IMR-90 (cell line): Measurements from ENCODE around the gene MRPL38.

Source experiments
- BHLHE40 ChIP-seq: fragments of 150-350 bp; IDR thresholded peaks from 2 replicates; pipeline ENCODE4 v1.6.1; 2016; ENCODE audit warnings: mild to moderate bottlenecking, low read depth, low read length
- CEBPB ChIP-seq: IDR thresholded peaks from 2 replicates; pipeline ENCODE4 v1.6.1; 2012; ENCODE audit warnings: low read depth, low read length, improper control_type of control experiment
- CHD1 ChIP-seq: IDR thresholded peaks from 2 replicates; pipeline ENCODE4 v1.6.1; 2012; ENCODE audit warnings: low read depth, low read length, improper control_type of control experiment
- CTCF ChIP-seq: conservative IDR thresholded peaks from 2 replicates; pipeline ENCODE4 v1.5.1; 2012; ENCODE audit warnings: mild to moderate bottlenecking, low read depth, low read length, improper control_type of control experiment
- ELK1 ChIP-seq: fragments of 150-350 bp; IDR thresholded peaks from 2 replicates; pipeline ENCODE4 v1.6.1; 2016; ENCODE audit warnings: low read depth, mild to moderate bottlenecking, low read length, moderate library complexity, borderline replicate concordance
- FOS ChIP-seq: fragments of 150-350 bp; IDR thresholded peaks from 2 replicates; pipeline ENCODE4 v1.6.1; 2016; ENCODE audit warnings: low read depth, low read length
- MXI1 ChIP-seq: IDR thresholded peaks from 2 replicates; pipeline ENCODE4 v1.6.1; 2012; ENCODE audit warnings: low read depth, mild to moderate bottlenecking, low read length, moderate library complexity, borderline replicate concordance
- NFE2L2 ChIP-seq: fragments of 150-350 bp; IDR thresholded peaks from 2 replicates; pipeline ENCODE4 v1.6.1; 2016; ENCODE audit warnings: low read depth, mild to moderate bottlenecking, low read length
- POLR2A ChIP-seq: IDR thresholded peaks from 2 replicates; pipeline ENCODE4 v1.6.1; 2012; ENCODE audit warnings: mild to moderate bottlenecking, low read depth, low read length
- RAD21 ChIP-seq: IDR thresholded peaks from 2 replicates; pipeline ENCODE4 v1.6.1; 2012; ENCODE audit warnings: low read length, improper control_type of control experiment
- RCOR1 ChIP-seq: IDR thresholded peaks from 2 replicates; pipeline ENCODE4 v1.6.1; 2012; ENCODE audit warnings: mild to moderate bottlenecking, low read length, improper control_type of control experiment; ENCODE audit not compliant: insufficient replicate concordance
- RFX5 ChIP-seq: IDR thresholded peaks from 2 replicates; pipeline ENCODE4 v1.8.0; 2012; ENCODE audit warnings: low read depth, mild to moderate bottlenecking, low read length, moderate library complexity
- SMC3 ChIP-seq: fragments of 150-350 bp; IDR thresholded peaks from 2 replicates; pipeline ENCODE4 v1.6.1; 2016; ENCODE audit warnings: low read depth, mild to moderate bottlenecking, antibody characterized with exemption, low read length, moderate library complexity
- USF2 ChIP-seq: fragments of 150-350 bp; IDR thresholded peaks from 2 replicates; pipeline ENCODE4 v1.6.1; 2017; ENCODE audit warnings: mild to moderate bottlenecking, antibody characterized with exemption, low read length, low read depth

GRCh38 chr17:75874323-75875181 lies 30.1 kb downstream of the MRPL38 start:
- TF ChIP-seq SMC3 = no peak
- TF ChIP-seq CTCF = no peak
- TF ChIP-seq FOS = no peak
- no peak for TF ChIP-seq POLR2A
- TF ChIP-seq MXI1 = no peak
- no peak for TF ChIP-seq CEBPB
- no peak for TF ChIP-seq RFX5
- no peak for TF ChIP-seq RAD21
- TF ChIP-seq RCOR1 = no peak
- TF ChIP-seq ELK1 = no peak
- TF ChIP-seq BHLHE40 = no peak
- no peak for TF ChIP-seq USF2
- no peak for TF ChIP-seq CHD1
- no peak for TF ChIP-seq NFE2L2
